Fibroblast of mammary gland (primary cell): ENCODE results near the gene CDK19.
A peak's percentile ranks its signal among the peaks of the same experiment; 100 is the strongest.

Experiments used
- DNase-seq: peaks from one replicate; pipeline ENCODE4 v3.0.0-alpha.2; 2010; ENCODE audit warnings: low read depth
- H3K4me3 ChIP-seq: 2 replicates; pipeline ENCODE4 v1.5.1; 2011; ENCODE audit warnings: low read depth, mild to moderate bottlenecking, low read length, moderate library complexity; ENCODE audit not compliant: control insufficient read depth
- TF ChIP-seq, protein P1 (sequence below): conservative IDR thresholded peaks from 2 replicates; pipeline ENCODE4 v1.5.1; 2011; ENCODE audit warnings: low read depth, low read length, inconsistent platforms; ENCODE audit not compliant: control insufficient read depth, insufficient read depth

CDK19 gene

GRCh38 chr6:110690916-110691315 is 124.4 kb downstream of the CDK19 start:
- H3K4me3 ChIP-seq, result no peak overlapping the region
- TF ChIP-seq, protein P1, sequence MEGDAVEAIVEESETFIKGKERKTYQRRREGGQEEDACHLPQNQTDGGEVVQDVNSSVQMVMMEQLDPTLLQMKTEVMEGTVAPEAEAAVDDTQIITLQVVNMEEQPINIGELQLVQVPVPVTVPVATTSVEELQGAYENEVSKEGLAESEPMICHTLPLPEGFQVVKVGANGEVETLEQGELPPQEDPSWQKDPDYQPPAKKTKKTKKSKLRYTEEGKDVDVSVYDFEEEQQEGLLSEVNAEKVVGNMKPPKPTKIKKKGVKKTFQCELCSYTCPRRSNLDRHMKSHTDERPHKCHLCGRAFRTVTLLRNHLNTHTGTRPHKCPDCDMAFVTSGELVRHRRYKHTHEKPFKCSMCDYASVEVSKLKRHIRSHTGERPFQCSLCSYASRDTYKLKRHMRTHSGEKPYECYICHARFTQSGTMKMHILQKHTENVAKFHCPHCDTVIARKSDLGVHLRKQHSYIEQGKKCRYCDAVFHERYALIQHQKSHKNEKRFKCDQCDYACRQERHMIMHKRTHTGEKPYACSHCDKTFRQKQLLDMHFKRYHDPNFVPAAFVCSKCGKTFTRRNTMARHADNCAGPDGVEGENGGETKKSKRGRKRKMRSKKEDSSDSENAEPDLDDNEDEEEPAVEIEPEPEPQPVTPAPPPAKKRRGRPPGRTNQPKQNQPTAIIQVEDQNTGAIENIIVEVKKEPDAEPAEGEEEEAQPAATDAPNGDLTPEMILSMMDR, result no peak
- DNase-seq, result no peak

DNA sequence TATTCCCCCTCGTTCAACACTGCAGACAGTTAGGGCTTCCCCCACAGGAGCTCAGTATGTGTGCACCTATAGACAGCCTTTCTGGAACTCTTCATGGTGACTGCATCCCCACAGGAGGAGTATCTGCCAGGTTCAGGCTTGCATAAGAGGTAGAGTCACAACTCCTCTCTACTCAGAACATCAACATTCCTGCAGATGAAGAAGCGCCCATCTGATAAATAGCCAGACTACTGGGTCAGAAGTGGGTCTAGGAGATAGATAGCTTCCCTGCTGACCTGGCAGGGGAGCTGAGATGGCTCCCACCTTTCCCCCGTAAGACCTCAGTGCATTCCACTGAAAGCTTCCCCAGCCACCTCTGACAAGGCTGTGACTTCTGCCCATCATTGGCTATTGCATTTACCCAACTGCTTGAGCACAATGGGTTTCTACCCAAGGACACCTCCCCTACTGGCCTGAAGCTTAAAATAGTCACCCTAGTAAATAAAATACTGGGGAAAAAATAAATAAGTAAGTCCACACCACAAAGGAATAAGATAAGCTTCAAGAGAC is 125.1 kb downstream of the CDK19 start:
- H3K4me3 ChIP-seq, result no peak overlapping the region
- TF ChIP-seq, protein P1, result no peak
- DNase-seq, result no peak

DNA sequence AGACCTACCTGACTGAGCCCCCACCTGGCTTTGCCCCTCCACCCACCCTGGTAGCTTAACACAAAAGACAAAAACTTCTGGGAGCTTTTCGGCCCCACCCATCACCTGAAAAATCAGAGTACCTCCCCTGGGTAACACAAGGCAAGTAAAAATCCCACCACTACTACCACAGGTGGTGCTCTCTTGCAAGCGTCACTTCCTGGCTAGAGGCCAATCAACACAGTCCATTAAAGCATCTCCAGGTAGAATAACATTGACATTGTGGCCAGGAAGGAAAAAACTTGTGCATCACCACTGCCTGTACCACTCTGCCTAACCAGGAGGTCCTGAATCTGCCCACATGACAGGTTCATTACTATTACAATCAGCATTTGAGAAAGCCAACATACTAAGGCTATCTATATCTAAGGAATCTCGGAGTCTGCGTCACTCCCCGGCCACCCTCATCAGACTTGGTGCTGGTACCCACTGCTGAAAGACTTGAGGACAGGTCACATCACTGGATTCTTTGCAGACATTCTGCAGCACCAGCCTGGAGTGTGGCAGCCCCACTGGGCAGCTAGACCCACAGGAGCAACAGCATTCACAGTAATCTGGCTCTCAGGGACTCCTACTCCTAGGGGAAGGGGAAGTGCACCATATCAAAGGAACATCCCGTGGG is 125.9 kb downstream of the CDK19 start:
- no peak for DNase-seq

GRCh38 chr6:110688661-110689268 is 126.5 kb downstream of the CDK19 start:
- DNase-seq, result no peak

More for the DNA sequence above, 125.9 kb downstream of the CDK19 start:
- TF ChIP-seq, protein P1, result no peak
- H3K4me3 ChIP-seq, result no peak overlapping the region

DNA sequence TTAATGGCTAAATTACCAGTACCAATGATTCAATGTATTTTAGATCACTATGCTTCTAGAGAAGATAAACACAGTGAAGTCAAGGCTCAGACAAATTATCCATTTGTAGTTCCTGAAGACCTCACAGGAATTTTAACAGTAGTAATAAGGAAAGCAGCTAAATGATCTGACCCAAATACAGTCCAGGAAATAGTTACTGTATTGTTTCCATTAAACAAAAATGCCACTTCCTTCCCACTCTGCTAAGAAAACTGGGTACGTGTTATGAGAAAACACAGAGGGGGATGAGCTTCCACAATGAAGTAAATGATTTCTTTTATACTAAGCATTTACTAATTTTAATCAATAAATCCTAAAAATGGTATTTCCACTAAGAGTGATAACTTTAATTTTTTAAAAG is 127.9 kb downstream of the CDK19 start:
- no peak for DNase-seq
- H3K4me3 ChIP-seq, result no peak overlapping the region
- TF ChIP-seq, protein P1, result no peak

More at GRCh38 chr6:110688661-110689268, 126.5 kb downstream of the CDK19 start:
- no peak overlapping the region for H3K4me3 ChIP-seq
- TF ChIP-seq, protein P1, result no peak

- H3K4me3 ChIP-seq, result no peak overlapping the region
- TF ChIP-seq, protein P1, result no peak
- no peak for DNase-seq
Observed at GRCh38 chr6:110683241-110683640, 132.0 kb downstream of the CDK19 start.

DNA sequence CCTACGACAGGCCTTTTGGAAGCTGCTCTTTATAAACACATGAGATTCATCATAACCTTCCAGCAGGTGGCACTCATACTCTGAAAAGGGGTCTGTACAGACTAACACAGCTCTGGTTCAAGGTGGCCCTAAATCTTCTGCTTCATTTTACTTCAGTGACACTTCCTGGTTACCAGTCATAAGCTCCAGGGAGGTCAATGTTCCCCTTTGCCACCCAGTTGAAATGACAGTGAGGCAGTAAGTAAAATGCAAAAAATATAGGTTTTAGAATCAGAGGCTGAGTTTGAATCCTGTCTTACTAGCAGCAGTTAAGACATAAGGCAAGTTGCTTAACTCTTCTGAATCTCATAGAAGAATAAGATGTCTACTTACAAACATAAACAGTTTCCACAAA is 132.8 kb downstream of the CDK19 start:
- peak; percentile 87 for DNase-seq
- no peak overlapping the region for H3K4me3 ChIP-seq

More for the DNA sequence above, 132.8 kb downstream of the CDK19 start:
- TF ChIP-seq, protein P1, result peak; percentile 77
